Esophagus muscularis mucosa (tissue), 4 donors: Measurements from ENCODE around the gene KCNIP3.

Experiments used
- CTCF ChIP-seq, 3 experiments: fragments of 200-600 bp in 2 of 3; fragments of 450-650 bp in 1 of 3; sonication (generic) in 2 of 3; IDR thresholded peaks; one replicate each; pipeline ENCODE4 v1.5.1; 2017 to 2019; ENCODE audit warnings: antibody characterized with exemption in 3 of 3, mild to moderate bottlenecking in 2 of 3, moderate library complexity in 1 of 3
- EP300 ChIP-seq: sonication (generic); formaldehyde crosslinking; IDR thresholded peaks from one replicate; pipeline ENCODE4 v1.6.1; 2017; ENCODE audit warnings: antibody characterized with exemption
- POLR2A ChIP-seq: fragments of 450-650 bp; IDR thresholded peaks from one replicate; pipeline ENCODE4 v1.6.1; 2017; ENCODE audit warnings: antibody characterized with exemption, moderate library complexity, mild to moderate bottlenecking, low read depth
- POLR2AphosphoS5 ChIP-seq, 2 donors: sonication (generic); formaldehyde crosslinking; IDR thresholded peaks; one replicate each; pipeline ENCODE4 v1.6.1; 2017; ENCODE audit warnings: antibody characterized with exemption in 2 of 2

- TF ChIP-seq POLR2A (no peak), CTCF (IDR thresholded peaks at IDR 0.05) (no peak), EP300 (no peak), POLR2AphosphoS5 (IDR thresholded peaks at IDR 0.05) (no peak)
Measured at GRCh38 chr2:95270541-95271081, 26.5 kb upstream of the KCNIP3 start.
